Skin of body (tissue), 2 donors: ENCODE data around the gene PPP2R2D. TPM values are rescaled to one million over a fixed set of nuclear protein-coding genes. Genes with fewer than 3 reads are reported as not detected.
"Not testable (repeated sequence)": the region's sequence is repeated elsewhere in the genome, so short reads cannot be mapped to it uniquely, and the experiment has no call there.

Experiments
- DNase-seq: peaks from one replicate; lab custom pipeline; 2025; lab: John Stamatoyannopoulos, UW
- total RNA-seq: library from RNA; depleted of rRNA; stranded (reverse); fragments of >200 nt; gene quantifications from one replicate; pipeline ENCODE4 v1.2.3, GENCODE V29; 2014

Gene PPP2R2D
- total RNA-seq, 1 donor from 2014 or later = 39.4 TPM

- no peak for DNase-seq
Measured at GRCh38 chr10:131973160-131973951, 72.5 kb downstream of the PPP2R2D start.

- no peak for DNase-seq
Measured at GRCh38 chr10:131974034-131974817, 73.4 kb downstream of the PPP2R2D start.

DNA sequence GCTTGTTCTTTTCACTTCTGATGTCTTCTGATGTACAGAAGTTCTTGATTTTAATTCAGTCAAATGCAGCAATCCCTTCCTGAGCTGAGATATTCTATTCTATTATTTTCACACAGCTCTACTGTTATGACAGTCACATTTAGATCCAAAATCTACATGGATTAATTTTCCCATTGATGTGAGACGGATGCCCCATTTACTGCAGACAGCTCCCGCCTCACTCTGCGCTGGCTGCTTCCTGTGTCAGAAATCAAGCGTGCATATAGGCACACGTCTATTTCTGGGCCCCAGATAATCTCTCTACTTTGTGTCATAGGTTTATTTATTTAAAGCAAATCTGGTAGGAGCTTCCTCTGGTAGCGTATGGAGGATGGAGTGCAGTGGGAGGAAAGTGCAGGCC is 74.2 kb downstream of the PPP2R2D start:
- DNase-seq = no peak

GRCh38 chr10:131975796-131976195 is 75.0 kb downstream of the PPP2R2D start:
- no peak for DNase-seq

DNA sequence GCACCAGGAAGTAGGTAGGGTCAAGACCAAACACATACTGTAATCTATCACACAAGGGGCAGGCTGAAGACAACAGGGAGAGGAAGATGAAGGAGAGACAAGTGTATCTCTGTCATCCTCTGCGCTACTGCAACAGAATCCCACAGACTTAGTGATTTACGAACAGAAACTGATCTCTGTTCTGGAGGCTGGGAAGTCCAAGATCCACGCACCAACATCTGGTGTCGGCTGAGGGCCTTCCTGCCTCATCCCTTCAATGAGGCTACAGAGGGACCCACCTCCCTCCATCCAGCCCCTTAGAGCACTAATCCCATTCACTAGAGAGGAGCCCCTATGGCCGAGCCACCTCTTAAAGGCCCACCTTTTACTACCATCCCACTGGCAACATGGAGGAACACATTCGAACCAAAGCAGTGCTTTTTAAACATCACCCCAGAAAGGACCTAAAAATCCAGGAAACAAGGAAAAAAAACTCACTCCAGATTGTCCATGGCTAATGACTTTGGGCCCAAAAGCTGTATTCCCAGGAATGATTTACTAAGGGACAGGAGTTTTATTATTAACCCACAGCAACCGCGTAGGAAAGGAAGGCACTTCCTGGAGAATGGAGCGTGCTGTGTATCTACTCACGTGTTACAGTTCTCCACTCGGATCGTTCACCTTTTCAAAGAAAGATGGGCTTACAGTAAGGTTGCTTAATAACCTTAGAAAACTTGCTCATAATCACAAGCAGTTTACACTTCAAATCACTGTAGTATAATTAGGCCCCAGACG is 76.7 kb downstream of the PPP2R2D start:
- DNase-seq = no peak

DNA sequence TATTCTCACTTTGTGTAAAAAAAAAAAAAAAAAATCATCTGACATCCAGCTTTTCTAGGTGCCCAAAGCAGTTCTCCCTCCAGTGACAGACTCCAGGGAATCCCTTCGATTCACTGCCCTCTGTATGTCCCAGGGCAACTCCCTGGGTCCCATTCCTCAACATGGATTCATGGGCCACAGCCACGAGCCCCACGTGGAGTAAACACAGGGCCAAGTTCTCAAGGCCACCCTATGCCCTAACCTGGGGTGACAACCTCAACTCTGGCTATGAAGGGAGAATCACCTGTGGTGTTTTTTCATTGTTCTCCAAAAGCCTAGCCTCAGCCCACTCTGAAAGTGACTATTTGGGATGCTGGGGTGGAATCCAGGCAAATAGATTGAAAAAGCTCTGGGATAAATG is 77.6 kb downstream of the PPP2R2D start:
- no peak for DNase-seq

GRCh38 chr10:131978851-131979250 is 78.0 kb downstream of the PPP2R2D start:
- DNase-seq = no peak

DNA sequence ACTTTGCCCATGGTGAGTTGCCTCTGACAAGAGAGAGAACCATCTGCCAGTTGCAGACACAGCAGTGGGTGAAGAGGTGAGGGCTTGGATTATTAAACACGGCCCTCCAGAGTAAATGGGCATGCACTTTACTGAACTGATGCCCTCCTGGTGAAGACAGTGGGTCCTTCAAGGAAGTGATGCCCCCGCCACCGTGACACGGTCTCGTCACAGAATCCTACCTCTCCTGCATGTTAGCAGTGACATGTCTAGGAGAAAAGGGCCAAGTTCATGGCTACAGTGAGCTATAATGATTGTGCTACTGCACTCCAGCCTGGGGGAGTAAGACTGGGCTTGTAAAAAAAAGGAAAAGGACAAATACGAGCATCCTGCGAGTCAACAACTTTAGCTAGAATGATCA is 78.5 kb downstream of the PPP2R2D start:
- DNase-seq = no peak

DNA sequence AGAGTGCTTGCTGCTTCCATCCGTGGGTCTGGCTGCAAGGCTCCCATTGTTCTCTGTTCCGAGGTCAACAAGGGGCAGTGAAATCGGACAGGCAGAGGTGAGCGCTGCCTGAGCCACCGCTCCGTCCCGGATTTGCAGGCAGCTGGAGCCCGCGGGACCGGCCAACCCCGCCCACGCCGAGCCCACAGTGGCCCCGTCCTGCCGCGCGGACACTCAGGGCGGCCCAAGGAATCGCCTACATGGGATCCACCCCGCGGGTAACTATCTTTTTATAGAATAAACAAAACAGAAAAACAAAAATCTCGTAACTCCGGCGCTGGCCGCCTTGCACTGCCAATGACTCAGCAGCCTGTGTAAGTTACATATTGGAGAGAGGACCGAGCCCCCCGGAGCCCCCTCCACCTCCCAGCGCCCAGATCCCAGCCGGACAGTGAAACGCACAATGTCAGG is 79.0 kb downstream of the PPP2R2D start:
- no peak for DNase-seq

GRCh38 chr10:131980321-131980720 is 79.5 kb downstream of the PPP2R2D start:
- no peak for DNase-seq

GRCh38 chr10:131980761-131981428 is 80.1 kb downstream of the PPP2R2D start:
- DNase-seq = no peak

DNA sequence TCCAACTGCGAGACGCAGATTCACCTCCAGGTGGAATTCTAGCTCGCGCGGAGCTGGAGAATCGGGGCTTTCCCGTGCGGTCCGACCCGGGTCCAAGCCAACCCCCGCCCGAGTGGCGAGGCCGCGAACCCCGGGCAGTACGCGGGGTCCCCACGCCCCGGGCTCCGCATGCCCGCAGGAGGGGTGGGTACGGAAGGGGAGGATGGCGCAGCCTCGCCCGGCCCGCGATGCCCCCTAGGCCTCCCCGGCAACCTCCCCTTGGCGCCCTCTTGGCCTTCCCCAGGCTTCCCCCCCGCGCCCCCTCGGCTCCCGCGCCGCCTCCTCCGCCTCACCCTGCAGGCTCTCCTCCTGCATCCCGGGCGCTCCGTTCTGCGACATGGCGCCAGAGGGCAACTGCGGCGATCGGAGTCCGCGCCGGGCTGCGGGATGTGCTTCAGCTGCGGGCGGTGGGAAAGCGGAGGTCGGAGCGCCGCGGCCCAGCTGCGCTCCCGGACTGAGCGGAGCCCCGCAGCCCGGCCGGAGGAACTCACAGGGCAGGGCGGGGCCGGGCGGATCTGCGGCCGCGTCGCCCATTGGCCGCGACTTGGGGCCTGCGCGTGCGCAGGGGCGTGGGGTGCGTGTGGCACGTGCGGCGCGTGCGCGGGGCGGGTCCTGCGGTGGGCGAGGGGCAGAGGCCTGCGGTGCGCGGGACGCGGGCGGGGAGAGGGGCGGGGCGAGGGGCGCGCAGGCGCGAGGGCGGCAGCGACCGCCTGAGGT is 80.8 kb downstream of the PPP2R2D start, which contains the start of gene BNIP3:
Gene BNIP3 (minus strand): TSS at position 495 of the 756 bp plus-strand sequence. CDS start 117 bp downstream, at position 378.
- DNase-seq = peak; percentile 83

GRCh38 chr10:131982185-131982756 is 81.5 kb downstream of the PPP2R2D start:
- DNase-seq = no peak

DNA sequence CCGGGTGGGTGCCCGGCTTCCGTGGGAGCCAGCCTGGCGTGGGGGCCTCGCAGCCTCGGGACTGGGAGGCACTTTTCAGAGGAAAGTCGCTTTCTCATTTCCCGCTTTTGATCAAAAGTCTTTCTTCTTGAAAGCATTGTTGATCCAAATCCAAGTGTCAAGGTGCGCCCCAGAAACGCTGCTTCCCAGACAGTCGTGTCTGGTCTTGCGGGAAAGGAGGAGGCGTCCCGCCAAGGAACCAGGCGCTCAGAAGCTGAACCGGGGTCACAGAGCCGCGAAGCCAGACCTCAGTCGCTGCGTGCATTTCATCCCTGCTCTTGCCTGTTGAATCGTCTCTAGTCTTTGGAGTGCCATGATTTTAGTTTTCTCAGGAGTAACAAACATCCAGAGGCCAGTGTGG is 82.0 kb downstream of the PPP2R2D start:
- no peak for DNase-seq

DNA sequence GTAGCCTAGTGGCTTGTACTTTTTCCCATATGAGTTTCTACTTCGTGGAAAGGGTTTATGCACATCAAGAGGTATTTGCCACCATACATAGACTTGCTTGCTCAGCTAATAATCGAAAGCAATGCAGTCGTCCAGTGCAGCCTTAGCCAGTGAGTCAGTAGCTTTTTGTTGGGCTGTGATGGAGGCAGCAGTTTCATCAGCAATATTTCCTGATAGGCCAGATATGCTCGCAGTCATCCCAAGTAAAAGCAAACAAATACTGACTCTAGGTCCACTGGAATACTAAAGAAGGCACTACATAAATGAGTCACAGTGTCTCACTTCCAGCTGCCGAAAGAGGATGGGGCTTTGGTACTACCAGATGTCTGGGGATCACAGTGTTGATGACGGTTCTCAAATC is 83.0 kb downstream of the PPP2R2D start:
- no peak for DNase-seq

GRCh38 chr10:131986851-131987250 is 86.0 kb downstream of the PPP2R2D start:
- DNase-seq = not testable (repeated sequence)

GRCh38 chr10:131987301-131987700 is 86.5 kb downstream of the PPP2R2D start:
- DNase-seq = not testable (repeated sequence)

DNA sequence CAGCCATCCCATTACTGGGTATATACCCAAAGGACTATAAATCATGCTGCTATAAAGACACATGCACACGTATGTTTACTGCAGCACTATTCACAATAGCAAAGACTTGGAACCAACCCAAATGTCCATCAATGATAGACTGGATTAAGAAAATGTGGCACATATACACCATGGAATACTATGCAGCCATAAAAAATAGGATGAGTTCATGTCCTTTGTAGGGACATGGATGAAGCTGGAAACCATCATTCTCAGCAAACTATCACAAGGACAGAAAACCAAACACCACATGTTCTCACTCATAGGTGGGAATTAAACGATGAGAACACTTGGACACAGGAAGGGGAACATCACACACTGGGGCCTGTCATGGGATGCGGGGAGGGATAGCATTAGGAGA is 87.0 kb downstream of the PPP2R2D start:
- DNase-seq = not testable (repeated sequence)

DNA sequence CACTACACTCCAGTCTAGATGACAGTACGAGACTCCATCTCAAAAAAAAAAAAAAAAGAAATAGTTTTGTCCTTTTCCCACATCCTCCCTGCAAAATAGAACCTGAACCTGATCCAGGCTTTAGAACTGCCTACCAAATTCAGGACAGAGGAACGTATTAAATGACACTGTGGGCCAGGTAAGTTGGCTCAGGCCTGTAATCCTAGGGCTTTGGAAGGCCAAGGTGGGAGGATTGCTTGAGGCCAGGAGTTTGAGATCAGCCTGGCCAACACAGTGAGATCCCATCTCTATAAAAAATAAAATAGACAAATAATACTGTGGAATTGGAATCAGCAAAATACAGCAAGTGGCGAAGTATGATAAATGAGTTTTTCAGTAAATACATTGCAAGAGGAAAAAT is 90.9 kb downstream of the PPP2R2D start:
- no peak for DNase-seq

GRCh38 chr10:131993275-131993674 is 92.5 kb downstream of the PPP2R2D start:
- DNase-seq = no peak
